ENCODE measurements around the gene PDZD2.

DNA sequence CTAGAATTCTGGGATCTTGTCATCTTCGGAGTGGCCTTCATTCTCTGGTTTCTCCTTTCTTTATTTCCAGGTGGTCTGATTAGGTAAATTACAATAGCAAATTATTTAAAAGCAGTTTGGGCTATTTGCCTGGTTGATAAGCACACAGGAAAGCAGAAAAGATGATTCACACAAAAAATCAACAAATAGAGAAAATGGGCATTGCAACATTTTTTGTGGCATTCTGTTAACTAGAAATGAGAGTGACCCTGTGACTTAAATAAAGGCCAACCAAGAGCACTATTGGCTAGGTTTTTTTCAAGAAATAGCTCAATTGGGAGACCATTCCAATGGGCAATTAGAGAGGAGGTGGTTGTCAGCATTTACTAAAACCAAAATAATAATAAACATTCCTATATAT lies 6.5 kb upstream of the PDZD2 start:
- TF ChIP-seq SUZ12 (IDR thresholded peaks at IDR 0.05; ENCODE audit: extremely low read depth, insufficient read depth, insufficient read length), result no peak
- no peak for TF ChIP-seq ZNF274 (IDR thresholded peaks at IDR 0.05; ENCODE audit: low read depth, low read length)

All from NT2/D1 (cell line).